Measurements from ENCODE around the gene PNCK. TPM values are rescaled to one million over a fixed set of nuclear protein-coding genes. Genes with fewer than 3 reads are reported as not detected.
A peak's percentile ranks its signal among the peaks of the same experiment; 100 is the strongest.

PNCK gene
- total and polyA plus RNA-seq, 2 experiments from 2014 or later = 3.5 to 11.9 TPM

DNA sequence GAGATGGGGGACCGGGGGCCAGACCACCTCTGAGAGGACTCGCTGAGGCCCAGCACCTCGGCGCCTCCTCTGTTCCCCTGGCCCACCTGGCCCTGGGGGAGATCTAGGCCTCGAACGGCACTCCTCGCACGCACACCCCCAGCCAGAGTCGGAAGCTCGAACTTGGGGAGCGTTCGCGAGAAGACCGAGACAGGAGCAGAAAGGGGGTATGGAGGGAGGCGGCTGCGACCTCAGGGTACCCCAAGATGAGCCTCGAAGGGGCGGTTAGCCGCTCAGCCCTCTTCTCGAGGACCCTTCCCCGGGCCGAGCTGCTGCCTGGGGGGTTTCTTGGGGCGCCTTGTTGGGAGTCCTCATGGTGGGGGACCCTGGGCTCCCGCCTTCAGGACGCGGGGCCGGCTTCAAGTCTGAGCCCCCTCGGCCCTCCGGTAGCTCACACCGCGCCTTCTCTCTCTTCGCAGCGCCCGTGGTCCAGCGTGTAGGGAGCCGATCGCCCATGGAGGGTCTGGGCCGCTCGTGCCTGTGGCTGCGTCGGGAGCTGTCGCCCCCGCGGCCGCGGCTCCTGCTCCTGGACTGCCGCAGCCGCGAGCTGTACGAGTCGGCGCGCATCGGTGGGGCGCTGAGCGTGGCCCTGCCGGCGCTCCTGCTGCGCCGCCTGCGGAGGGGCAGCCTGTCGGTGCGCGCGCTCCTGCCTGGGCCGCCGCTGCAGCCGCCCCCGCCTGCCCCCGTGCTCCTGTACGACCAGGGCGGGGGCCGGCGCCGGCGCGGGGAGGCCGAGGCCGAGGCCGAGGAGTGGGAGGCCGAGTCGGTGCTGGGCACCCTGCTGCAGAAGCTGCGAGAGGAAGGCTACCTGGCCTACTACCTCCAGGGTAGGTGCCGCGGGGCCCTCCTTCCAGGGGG lies 25.9 kb downstream of the PNCK start:
- peak overlapping the region; percentile 30; the same call in 2 of the 3 replicates for H3K4me3 Mint-ChIP-seq

More for the DNA sequence above, 25.9 kb downstream of the PNCK start:
- Mint-ChIP-seq H3K27ac (no peak overlapping the region), H3K27me3 (ENCODE audit: insufficient read depth, low read depth, poor library complexity) (peaks cover 60% of the 10 kb centered on the region), H3K4me1 (peaks cover 6% of the 10 kb centered on the region; the same call in 2 of the 3 replicates), H3K9me3 (no peaks in the 10 kb centered on the region; the same call in 1 of the 3 replicates), H3K36me3 (ENCODE audit: low read depth) (no peaks in the 10 kb centered on the region)
- DNase-seq (ENCODE audit: low spot score) = no peak
- Histone ChIP-seq H3K9me2 (ENCODE audit: insufficient read depth) (no peaks in the 10 kb centered on the region), H3K79me2 (replicated peaks; ENCODE audit: insufficient read depth) (no peaks in the 10 kb centered on the region), H3F3A (replicated peaks; ENCODE audit: low read depth) (no peaks in the 10 kb centered on the region), H3K36me3 (ENCODE audit: insufficient read depth) (no peaks in the 10 kb centered on the region), H3K4me1 (ENCODE audit: insufficient read depth) (no peaks in the 10 kb centered on the region; the same call in 1 of the 2 replicates), H3K4me3 (peak overlapping the region; percentile 44; the same call in 1 of the 2 replicates), H2AFZ (no peak overlapping the region), H3K27me3 (ENCODE audit: insufficient read depth) (peaks cover 67% of the 10 kb centered on the region), H3K27ac (ENCODE audit: low read depth) (no peak overlapping the region), H3K4me2 (peak overlapping the region; percentile 57), H4K20me1 (replicated peaks; ENCODE audit: insufficient read depth) (no peaks in the 10 kb centered on the region)
- TF ChIP-seq ZNF331 (CRISPR knock-in tag; IDR thresholded peaks at IDR 0.05; ENCODE audit: low read depth) (no peak), NANOG (IDR thresholded peaks at IDR 0.05; ENCODE audit: borderline replicate concordance) (no peak), POLR2AphosphoS5 (IDR thresholded peaks at IDR 0.05; ENCODE audit: low read depth) (no peak), CREB1 (CRISPR knock-in tag; IDR thresholded peaks at IDR 0.05; ENCODE audit: low read depth) (no peak), STAT1 (IDR thresholded peaks at IDR 0.05; ENCODE audit: unreplicated experiment) (no peak), EZH2 (IDR thresholded peaks at IDR 0.05; ENCODE audit: low read depth, unreplicated experiment) (no peak), EZH2phosphoT487 (IDR thresholded peaks at IDR 0.05; ENCODE audit: unreplicated experiment) (no peak), JUNB (IDR thresholded peaks at IDR 0.05; ENCODE audit: unreplicated experiment) (no peak), ZNF114 (CRISPR knock-in tag; IDR thresholded peaks at IDR 0.05) (no peak)
- TF ChIP-seq, protein P1, sequence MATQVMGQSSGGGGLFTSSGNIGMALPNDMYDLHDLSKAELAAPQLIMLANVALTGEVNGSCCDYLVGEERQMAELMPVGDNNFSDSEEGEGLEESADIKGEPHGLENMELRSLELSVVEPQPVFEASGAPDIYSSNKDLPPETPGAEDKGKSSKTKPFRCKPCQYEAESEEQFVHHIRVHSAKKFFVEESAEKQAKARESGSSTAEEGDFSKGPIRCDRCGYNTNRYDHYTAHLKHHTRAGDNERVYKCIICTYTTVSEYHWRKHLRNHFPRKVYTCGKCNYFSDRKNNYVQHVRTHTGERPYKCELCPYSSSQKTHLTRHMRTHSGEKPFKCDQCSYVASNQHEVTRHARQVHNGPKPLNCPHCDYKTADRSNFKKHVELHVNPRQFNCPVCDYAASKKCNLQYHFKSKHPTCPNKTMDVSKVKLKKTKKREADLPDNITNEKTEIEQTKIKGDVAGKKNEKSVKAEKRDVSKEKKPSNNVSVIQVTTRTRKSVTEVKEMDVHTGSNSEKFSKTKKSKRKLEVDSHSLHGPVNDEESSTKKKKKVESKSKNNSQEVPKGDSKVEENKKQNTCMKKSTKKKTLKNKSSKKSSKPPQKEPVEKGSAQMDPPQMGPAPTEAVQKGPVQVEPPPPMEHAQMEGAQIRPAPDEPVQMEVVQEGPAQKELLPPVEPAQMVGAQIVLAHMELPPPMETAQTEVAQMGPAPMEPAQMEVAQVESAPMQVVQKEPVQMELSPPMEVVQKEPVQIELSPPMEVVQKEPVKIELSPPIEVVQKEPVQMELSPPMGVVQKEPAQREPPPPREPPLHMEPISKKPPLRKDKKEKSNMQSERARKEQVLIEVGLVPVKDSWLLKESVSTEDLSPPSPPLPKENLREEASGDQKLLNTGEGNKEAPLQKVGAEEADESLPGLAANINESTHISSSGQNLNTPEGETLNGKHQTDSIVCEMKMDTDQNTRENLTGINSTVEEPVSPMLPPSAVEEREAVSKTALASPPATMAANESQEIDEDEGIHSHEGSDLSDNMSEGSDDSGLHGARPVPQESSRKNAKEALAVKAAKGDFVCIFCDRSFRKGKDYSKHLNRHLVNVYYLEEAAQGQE (IDR thresholded peaks at IDR 0.05; ENCODE audit: unreplicated experiment) = no peak
- TF ChIP-seq, protein P2, sequence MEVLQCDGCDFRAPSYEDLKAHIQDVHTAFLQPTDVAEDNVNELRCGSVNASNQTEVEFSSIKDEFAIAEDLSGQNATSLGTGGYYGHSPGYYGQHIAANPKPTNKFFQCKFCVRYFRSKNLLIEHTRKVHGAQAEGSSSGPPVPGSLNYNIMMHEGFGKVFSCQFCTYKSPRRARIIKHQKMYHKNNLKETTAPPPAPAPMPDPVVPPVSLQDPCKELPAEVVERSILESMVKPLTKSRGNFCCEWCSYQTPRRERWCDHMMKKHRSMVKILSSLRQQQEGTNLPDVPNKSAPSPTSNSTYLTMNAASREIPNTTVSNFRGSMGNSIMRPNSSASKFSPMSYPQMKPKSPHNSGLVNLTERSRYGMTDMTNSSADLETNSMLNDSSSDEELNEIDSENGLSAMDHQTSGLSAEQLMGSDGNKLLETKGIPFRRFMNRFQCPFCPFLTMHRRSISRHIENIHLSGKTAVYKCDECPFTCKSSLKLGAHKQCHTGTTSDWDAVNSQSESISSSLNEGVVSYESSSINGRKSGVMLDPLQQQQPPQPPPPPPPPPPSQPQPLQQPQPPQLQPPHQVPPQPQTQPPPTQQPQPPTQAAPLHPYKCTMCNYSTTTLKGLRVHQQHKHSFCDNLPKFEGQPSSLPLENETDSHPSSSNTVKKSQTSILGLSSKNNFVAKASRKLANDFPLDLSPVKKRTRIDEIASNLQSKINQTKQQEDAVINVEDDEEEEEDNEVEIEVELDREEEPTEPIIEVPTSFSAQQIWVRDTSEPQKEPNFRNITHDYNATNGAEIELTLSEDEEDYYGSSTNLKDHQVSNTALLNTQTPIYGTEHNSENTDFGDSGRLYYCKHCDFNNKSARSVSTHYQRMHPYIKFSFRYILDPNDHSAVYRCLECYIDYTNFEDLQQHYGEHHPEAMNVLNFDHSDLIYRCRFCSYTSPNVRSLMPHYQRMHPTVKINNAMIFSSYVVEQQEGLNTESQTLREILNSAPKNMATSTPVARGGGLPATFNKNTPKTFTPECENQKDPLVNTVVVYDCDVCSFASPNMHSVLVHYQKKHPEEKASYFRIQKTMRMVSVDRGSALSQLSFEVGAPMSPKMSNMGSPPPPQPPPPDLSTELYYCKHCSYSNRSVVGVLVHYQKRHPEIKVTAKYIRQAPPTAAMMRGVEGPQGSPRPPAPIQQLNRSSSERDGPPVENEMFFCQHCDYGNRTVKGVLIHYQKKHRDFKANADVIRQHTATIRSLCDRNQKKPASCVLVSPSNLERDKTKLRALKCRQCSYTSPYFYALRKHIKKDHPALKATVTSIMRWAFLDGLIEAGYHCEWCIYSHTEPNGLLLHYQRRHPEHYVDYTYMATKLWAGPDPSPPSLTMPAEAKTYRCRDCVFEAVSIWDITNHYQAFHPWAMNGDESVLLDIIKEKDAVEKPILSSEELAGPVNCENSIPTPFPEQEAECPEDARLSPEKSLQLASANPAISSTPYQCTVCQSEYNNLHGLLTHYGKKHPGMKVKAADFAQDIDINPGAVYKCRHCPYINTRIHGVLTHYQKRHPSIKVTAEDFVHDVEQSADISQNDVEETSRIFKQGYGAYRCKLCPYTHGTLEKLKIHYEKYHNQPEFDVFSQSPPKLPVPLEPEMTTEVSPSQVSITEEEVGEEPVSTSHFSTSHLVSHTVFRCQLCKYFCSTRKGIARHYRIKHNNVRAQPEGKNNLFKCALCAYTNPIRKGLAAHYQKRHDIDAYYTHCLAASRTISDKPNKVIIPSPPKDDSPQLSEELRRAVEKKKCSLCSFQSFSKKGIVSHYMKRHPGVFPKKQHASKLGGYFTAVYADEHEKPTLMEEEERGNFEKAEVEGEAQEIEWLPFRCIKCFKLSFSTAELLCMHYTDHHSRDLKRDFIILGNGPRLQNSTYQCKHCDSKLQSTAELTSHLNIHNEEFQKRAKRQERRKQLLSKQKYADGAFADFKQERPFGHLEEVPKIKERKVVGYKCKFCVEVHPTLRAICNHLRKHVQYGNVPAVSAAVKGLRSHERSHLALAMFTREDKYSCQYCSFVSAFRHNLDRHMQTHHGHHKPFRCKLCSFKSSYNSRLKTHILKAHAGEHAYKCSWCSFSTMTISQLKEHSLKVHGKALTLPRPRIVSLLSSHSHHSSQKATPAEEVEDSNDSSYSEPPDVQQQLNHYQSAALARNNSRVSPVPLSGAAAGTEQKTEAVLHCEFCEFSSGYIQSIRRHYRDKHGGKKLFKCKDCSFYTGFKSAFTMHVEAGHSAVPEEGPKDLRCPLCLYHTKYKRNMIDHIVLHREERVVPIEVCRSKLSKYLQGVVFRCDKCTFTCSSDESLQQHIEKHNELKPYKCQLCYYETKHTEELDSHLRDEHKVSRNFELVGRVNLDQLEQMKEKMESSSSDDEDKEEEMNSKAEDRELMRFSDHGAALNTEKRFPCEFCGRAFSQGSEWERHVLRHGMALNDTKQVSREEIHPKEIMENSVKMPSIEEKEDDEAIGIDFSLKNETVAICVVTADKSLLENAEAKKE (CRISPR knock-in tag; IDR thresholded peaks at IDR 0.05) = no peak
- TF ChIP-seq, protein P3, sequence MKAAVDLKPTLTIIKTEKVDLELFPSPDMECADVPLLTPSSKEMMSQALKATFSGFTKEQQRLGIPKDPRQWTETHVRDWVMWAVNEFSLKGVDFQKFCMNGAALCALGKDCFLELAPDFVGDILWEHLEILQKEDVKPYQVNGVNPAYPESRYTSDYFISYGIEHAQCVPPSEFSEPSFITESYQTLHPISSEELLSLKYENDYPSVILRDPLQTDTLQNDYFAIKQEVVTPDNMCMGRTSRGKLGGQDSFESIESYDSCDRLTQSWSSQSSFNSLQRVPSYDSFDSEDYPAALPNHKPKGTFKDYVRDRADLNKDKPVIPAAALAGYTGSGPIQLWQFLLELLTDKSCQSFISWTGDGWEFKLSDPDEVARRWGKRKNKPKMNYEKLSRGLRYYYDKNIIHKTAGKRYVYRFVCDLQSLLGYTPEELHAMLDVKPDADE (IDR thresholded peaks at IDR 0.05) = no peak
- TF ChIP-seq, protein P4, sequence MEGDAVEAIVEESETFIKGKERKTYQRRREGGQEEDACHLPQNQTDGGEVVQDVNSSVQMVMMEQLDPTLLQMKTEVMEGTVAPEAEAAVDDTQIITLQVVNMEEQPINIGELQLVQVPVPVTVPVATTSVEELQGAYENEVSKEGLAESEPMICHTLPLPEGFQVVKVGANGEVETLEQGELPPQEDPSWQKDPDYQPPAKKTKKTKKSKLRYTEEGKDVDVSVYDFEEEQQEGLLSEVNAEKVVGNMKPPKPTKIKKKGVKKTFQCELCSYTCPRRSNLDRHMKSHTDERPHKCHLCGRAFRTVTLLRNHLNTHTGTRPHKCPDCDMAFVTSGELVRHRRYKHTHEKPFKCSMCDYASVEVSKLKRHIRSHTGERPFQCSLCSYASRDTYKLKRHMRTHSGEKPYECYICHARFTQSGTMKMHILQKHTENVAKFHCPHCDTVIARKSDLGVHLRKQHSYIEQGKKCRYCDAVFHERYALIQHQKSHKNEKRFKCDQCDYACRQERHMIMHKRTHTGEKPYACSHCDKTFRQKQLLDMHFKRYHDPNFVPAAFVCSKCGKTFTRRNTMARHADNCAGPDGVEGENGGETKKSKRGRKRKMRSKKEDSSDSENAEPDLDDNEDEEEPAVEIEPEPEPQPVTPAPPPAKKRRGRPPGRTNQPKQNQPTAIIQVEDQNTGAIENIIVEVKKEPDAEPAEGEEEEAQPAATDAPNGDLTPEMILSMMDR (conservative IDR thresholded peaks at IDR 0.05; ENCODE audit: low read depth in 2 of 2) = no peak
- ATAC-seq = peak; percentile 6; the same call in 2 of the 3 replicates

Data from GM23338 (cell line).